RWPE2 (cell line): ENCODE results near the gene MAP1B.

Source experiments
- ATAC-seq: fragments of 200-7000 bp; cut with Tn5 transposase; 3 replicates; pipeline ENCODE4 v1.9.1; 2021; ENCODE audit warnings: low read depth
- DNase-seq: peaks from one replicate; pipeline ENCODE4 v3.0.0-alpha.2; 2020; ENCODE audit warnings: low spot score
- H3K27ac ChIP-seq: fragments of 450-650 bp; 2 replicates; pipeline ENCODE4 v1.5.1; 2017; ENCODE audit warnings: mild to moderate bottlenecking; ENCODE audit not compliant: poor library complexity, severe bottlenecking
- H3K27me3 ChIP-seq: fragments of 250-450 bp; sonication (Bioruptor Pico); 2 replicates; pipeline ENCODE4 v1.5.1; 2021; ENCODE audit warnings: mild to moderate bottlenecking, moderate library complexity; ENCODE audit not compliant: insufficient read depth, poor library complexity, severe bottlenecking
- H3K36me3 ChIP-seq: fragments of 250-450 bp; sonication (Bioruptor Pico); 2 replicates; pipeline ENCODE4 v1.5.1; 2020; ENCODE audit warnings: low read depth, mild to moderate bottlenecking, moderate library complexity
- H3K4me1 ChIP-seq: fragments of 250-450 bp; sonication (Bioruptor Pico); 2 replicates; pipeline ENCODE4 v1.5.1; 2021; ENCODE audit warnings: mild to moderate bottlenecking, moderate library complexity; ENCODE audit not compliant: insufficient read depth, poor library complexity, severe bottlenecking
- H3K4me3 ChIP-seq: fragments of 250-450 bp; sonication (Bioruptor Pico); 2 replicates; pipeline ENCODE4 v1.5.1; 2021; ENCODE audit warnings: mild to moderate bottlenecking, moderate library complexity; ENCODE audit not compliant: severe bottlenecking
- H3K9me3 ChIP-seq: fragments of 250-450 bp; sonication (Bioruptor Pico); 2 replicates; pipeline ENCODE4 v1.5.1; 2021; ENCODE audit warnings: mild to moderate bottlenecking, moderate library complexity; ENCODE audit not compliant: severe bottlenecking
- CTCF ChIP-seq: fragments of 450-650 bp; IDR thresholded peaks from one replicate; pipeline ENCODE4 v1.5.1; 2017; ENCODE audit warnings: mild to moderate bottlenecking, moderate library complexity; ENCODE audit not compliant: poor library complexity, severe bottlenecking

MAP1B gene

GRCh38 chr5:72223371-72223770 lies 116.1 kb downstream of the MAP1B start:
- TF ChIP-seq CTCF, result no peak
- H3K36me3 ChIP-seq, result peaks cover 91% of the 10 kb centered on the region

GRCh38 chr5:72224946-72225463 lies 117.7 kb downstream of the MAP1B start:
- Histone ChIP-seq H3K4me3 (no peak overlapping the region), H3K27me3 (no peaks in the 10 kb centered on the region), H3K9me3 (no peaks in the 10 kb centered on the region), H3K27ac (no peak overlapping the region), H3K36me3 (peaks cover 94% of the 10 kb centered on the region), H3K4me1 (no peaks in the 10 kb centered on the region)
- no peak for ATAC-seq
- no peak for DNase-seq
- TF ChIP-seq CTCF, result no peak

More at GRCh38 chr5:72223371-72223770, 116.1 kb downstream of the MAP1B start:
- H3K27me3 ChIP-seq, result no peaks in the 10 kb centered on the region
- ATAC-seq (no peak), DNase-seq (no peak)
- no peak overlapping the region for H3K27ac ChIP-seq
- no peak overlapping the region for H3K4me3 ChIP-seq
- H3K9me3 ChIP-seq, result no peaks in the 10 kb centered on the region
- H3K4me1 ChIP-seq, result no peaks in the 10 kb centered on the region

- ATAC-seq, result no peak
- Histone ChIP-seq H3K9me3 (no peaks in the 10 kb centered on the region), H3K4me3 (no peak overlapping the region), H3K27ac (no peak overlapping the region), H3K27me3 (no peaks in the 10 kb centered on the region), H3K36me3 (peaks cover 92% of the 10 kb centered on the region), H3K4me1 (no peaks in the 10 kb centered on the region)
- DNase-seq, result no peak
- no peak for TF ChIP-seq CTCF
Observed at GRCh38 chr5:72225741-72226140, 118.5 kb downstream of the MAP1B start.

- ATAC-seq (no peak), DNase-seq (no peak)
- Histone ChIP-seq H3K27ac (no peak overlapping the region), H3K36me3 (peaks cover 92% of the 10 kb centered on the region), H3K9me3 (no peaks in the 10 kb centered on the region), H3K4me3 (no peak overlapping the region), H3K27me3 (no peaks in the 10 kb centered on the region), H3K4me1 (no peaks in the 10 kb centered on the region)
- TF ChIP-seq CTCF, result no peak
Observed at GRCh38 chr5:72226950-72227349, 119.7 kb downstream of the MAP1B start.

- no peaks in the 10 kb centered on the region for H3K27me3 ChIP-seq
- H3K4me3 ChIP-seq, result no peak overlapping the region
- DNase-seq, result no peak
- H3K36me3 ChIP-seq, result peaks cover 92% of the 10 kb centered on the region
- no peaks in the 10 kb centered on the region for H3K9me3 ChIP-seq
- H3K27ac ChIP-seq, result no peak overlapping the region
- TF ChIP-seq CTCF, result no peak
- H3K4me1 ChIP-seq, result peaks cover 3% of the 10 kb centered on the region
- ATAC-seq, result no peak
Observed at GRCh38 chr5:72228960-72229359, 121.7 kb downstream of the MAP1B start.
